ENCODE data around the gene HMGN2.
"Not testable (repeated sequence)": the region's sequence is repeated elsewhere in the genome, so short reads cannot be mapped to it uniquely, and the experiment has no call there.

The HMGN2 gene

GRCh38 chr1:26476958-26477357 lies 4.7 kb downstream of the HMGN2 start:
- in situ Hi-C loops (cut with MboI; ENCODE audit: low sequenced_read_pairs): no loop called here

- in situ Hi-C loops (cut with MboI; ENCODE audit: low sequenced_read_pairs): no loop called here
Measured at GRCh38 chr1:26477446-26478152, 5.4 kb downstream of the HMGN2 start.

DNA sequence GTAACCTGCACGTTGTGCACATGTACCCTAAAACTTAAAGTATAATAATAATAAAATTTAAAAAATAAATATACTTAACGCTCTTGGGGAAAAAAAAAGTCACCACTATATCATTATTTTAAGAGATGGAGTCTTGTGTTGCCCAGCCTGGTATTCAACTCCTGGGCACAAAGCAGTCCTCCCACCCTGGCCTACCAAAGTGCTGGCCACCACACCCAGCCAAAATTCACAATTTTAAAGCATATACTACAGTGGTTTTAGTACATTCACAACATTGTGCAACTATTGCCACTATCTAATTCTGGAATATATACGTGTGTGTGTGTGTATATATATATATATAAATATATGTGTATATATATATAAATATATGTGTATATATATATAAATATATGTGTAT lies 5.9 kb downstream of the HMGN2 start:
- in situ Hi-C loops (cut with MboI; ENCODE audit: low sequenced_read_pairs): no loop called here

GRCh38 chr1:26478988-26479387 lies 6.7 kb downstream of the HMGN2 start:
- in situ Hi-C loops (cut with MboI; ENCODE audit: low sequenced_read_pairs): no loop called here

GRCh38 chr1:26482921-26483320 lies 10.7 kb downstream of the HMGN2 start:
- in situ Hi-C loops (cut with MboI; ENCODE audit: low sequenced_read_pairs): no loop called here

DNA sequence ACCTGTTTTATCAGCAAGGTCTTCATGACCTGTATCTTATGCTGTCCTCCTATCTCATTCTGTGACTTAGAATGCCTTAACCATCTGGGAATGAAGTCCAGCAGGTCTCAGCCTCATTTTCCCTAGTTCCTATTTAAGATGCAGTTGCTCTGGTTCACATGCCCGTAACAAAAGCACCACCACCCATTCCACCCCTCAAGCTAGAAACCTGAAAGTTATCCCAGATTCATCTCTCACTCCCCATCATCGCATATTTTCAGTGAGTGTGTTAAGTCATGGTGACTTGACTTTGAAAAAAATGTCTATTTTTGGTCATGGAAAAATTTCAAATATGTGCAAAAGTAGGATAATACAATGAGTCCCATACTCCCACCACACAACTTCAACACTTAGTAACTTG lies 11.7 kb downstream of the HMGN2 start:
- in situ Hi-C loops (cut with MboI; ENCODE audit: low sequenced_read_pairs): no loop called here

DNA sequence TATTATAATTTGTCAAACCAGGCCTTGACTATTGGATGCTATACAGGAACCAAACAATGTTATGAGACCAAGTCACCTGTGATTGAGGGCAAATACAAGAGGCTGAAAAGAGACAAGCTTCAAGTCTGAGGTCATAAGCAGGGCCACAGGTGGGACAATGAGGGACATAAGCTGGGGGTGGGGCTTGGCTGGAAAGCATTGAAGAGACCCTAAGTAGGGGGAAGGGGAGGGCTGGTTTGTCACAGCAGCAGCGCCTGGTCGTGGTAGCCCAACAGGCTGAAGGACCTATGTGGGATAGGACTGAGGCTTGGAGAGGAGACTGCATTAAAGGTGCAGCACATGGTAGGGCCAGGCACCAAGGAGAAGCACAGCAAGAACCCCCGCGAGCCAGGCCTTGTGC lies 17.9 kb downstream of the HMGN2 start:
- in situ Hi-C loops (cut with MboI; ENCODE audit: low sequenced_read_pairs): no loop called here

DNA sequence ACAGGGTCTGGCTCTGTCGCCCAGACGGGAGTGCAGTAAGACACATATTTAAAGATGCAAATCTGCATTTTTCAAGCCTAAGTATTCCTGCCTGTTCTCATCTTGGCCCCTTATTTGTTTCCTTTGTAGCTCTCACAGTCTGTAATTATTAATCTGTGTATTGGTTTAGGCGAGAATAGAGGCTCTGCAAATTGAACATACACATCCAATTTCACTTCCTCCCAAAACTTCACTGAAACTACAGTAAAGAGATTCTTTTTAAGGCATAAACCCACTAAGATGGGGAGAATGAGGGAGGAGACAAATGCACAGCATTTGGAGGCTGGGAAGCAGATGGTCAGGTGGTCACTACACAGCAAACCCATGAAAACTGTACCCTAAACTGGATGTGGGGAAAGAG lies 21.0 kb downstream of the HMGN2 start:
- in situ Hi-C loops (cut with MboI; ENCODE audit: low sequenced_read_pairs): no loop called here

- in situ Hi-C loops (cut with MboI; ENCODE audit: low sequenced_read_pairs): no loop called here
Measured at GRCh38 chr1:26493938-26494337, 21.7 kb downstream of the HMGN2 start.

GRCh38 chr1:26496861-26497260 lies 24.6 kb downstream of the HMGN2 start:
- in situ Hi-C loops (cut with MboI; ENCODE audit: low sequenced_read_pairs): no loop called here

DNA sequence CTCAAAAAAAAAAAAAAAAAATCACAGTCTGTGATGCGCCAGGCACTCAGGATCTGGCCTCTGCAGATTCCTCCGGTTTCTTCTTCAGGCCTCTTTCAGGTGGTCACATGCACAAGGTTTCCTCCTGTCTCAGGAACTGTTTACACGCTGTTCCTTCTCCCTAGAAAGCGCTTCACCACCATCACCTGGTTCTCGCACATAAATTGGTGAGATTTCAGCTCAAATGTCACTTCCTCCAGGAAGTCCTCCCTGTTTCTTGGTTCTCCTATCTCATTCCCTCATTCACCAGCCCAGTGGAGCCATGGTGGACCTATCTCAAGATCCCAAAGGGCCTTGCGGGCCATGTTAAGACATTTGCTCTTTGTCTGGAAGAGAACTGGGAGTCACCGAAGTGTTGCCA lies 26.7 kb downstream of the HMGN2 start:
- in situ Hi-C loops (cut with MboI; ENCODE audit: low sequenced_read_pairs): no loop called here

GRCh38 chr1:26500488-26501175 lies 28.4 kb downstream of the HMGN2 start:
- in situ Hi-C loops (cut with MboI; ENCODE audit: low sequenced_read_pairs): no loop called here

GRCh38 chr1:26510711-26511110 lies 38.5 kb downstream of the HMGN2 start:
- in situ Hi-C loops (cut with MboI; ENCODE audit: low sequenced_read_pairs): not testable (repeated sequence)

DNA sequence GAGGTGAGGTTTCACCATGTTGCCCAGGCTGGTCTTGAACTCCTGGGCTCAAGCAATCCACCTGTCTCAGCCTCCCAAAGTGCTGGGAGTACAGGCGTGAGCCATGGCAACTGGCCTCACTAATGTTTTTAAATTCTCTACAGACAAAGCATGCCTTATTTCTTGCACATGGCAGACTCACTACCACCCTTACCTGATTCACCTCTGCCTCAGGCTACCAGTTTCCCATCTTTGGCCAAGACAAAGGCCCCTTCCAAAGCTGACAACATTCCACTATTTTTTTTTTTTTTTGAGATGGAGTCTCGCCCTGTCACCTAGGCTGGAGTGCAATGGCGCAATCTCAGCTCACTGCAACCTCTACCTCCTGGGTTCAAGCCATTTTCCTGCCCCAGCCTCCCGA lies 43.6 kb downstream of the HMGN2 start:
- in situ Hi-C loops (cut with MboI; ENCODE audit: low sequenced_read_pairs): not testable (repeated sequence)

DNA sequence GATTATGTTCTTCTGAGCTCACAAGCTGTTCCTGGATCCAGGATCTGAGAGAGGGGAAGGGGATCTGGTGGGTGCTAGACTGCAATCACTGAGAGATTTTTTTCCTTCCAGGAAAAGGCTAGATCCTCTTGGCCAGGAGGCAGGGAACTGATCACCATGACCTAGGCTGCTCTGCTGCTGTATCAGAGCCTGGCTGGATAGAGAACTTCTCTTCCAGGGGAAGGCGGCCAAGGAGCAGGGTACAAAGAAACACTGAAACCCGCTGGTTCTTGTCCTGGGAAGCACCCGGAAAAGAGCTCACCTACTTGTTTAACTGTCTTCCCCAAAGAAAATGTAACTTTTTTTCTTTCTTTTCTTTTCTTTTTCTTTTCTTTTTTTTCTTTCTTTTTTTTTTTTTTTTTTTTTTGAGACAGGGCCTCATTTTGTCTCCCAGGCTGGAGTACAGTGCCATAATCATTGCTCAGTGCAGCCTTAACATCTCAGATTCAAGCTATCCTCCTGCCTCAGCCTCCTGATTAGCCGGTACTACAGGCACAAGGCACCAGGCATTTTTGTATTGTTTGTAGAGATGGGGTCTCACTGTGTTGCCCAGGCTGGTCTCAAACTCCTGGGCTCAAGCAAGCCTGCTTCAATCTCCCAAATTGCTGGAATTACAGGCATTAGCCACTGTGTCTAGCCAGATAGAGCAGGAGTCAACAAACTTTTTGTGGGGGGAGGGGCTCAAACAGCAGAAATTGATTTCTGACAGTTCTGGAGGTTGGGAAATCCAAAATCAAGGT lies 44.9 kb downstream of the HMGN2 start:
- in situ Hi-C loops (cut with MboI; ENCODE audit: low sequenced_read_pairs): no loop called here

GRCh38 chr1:26517766-26518049 lies 45.5 kb downstream of the HMGN2 start:
- in situ Hi-C loops (cut with MboI; ENCODE audit: low sequenced_read_pairs): no loop called here

GRCh38 chr1:26518355-26518754 lies 46.1 kb downstream of the HMGN2 start:
- in situ Hi-C loops (cut with MboI; ENCODE audit: low sequenced_read_pairs): no loop called here

- in situ Hi-C loops (cut with MboI; ENCODE audit: low sequenced_read_pairs): no loop called here
Measured at GRCh38 chr1:26520339-26520738, 48.1 kb downstream of the HMGN2 start.

- in situ Hi-C loops (cut with MboI; ENCODE audit: low sequenced_read_pairs): no loop called here
Measured at GRCh38 chr1:26521669-26522030, 49.4 kb downstream of the HMGN2 start.

- in situ Hi-C loops (cut with MboI; ENCODE audit: low sequenced_read_pairs): no loop called here
Measured at GRCh38 chr1:26522073-26522472, 49.8 kb downstream of the HMGN2 start.

GRCh38 chr1:26524181-26524580 lies 51.9 kb downstream of the HMGN2 start:
- in situ Hi-C loops (cut with MboI; ENCODE audit: low sequenced_read_pairs): no loop called here

Measured in HL-60/S4 treated with retinoic acid at 250 ng/mL for 4 days and 3 days (cell line).